ENCODE results near the gene ARFGAP2. TPM values are rescaled to one million over a fixed set of nuclear protein-coding genes. Genes with fewer than 3 reads are reported as not detected.
A peak's percentile ranks its signal among the peaks of the same experiment; 100 is the strongest.

Gene ARFGAP2
- total and polyA plus RNA-seq, 9 of the 15 experiments (the other 6 are each of a cell fraction or from before 2014, with no cell fraction given) = 29.1 to 140 (median 90.1) TPM

GRCh38 chr11:47165253-47165840 is 11.3 kb downstream of the ARFGAP2 start:
- TF ChIP-seq POLR2G (IDR thresholded peaks at IDR 0.05; ENCODE audit: low read depth, low read length) = peak; percentile 53
- TF ChIP-seq DPF2 (IDR thresholded peaks at IDR 0.05) = no peak
- peak; percentile 44 for TF ChIP-seq RBFOX2 (IDR thresholded peaks at IDR 0.05; ENCODE audit: low read depth, low read length)
- BruUV-seq (replicated peaks) = no TSS peak
- Histone ChIP-seq H3K9ac (ENCODE audit: insufficient read depth in 1 of 2, low read depth in 2 of 2, low read length in 2 of 2) (no peak overlapping the region), H4K20me1 (replicated peaks; ENCODE audit: control insufficient read depth, insufficient read depth, low read length) (peaks cover 17% of the 10 kb centered on the region), H3K9me1 (ENCODE audit: control insufficient read depth, insufficient read depth, low read length) (peaks cover 2% of the 10 kb centered on the region), H3K27ac (ENCODE audit: extremely low read depth, low read depth, low read length) (no peak overlapping the region), H3K9me3 (replicated peaks; ENCODE audit: control insufficient read depth, insufficient read depth, low read depth, low read length) (no peaks in the 10 kb centered on the region), H3K27me3 (ENCODE audit: control insufficient read depth in 2 of 2, insufficient read depth in 2 of 2, low read length in 2 of 2) (no peaks in the 10 kb centered on the region), H2AFZ (ENCODE audit: low read depth, low read length) (no peak overlapping the region), H3K4me3 (no peak overlapping the region), H3K4me2 (ENCODE audit: insufficient read depth, low read length) (no peak overlapping the region), H3K4me1 (replicated peaks in 1 of 2; ENCODE audit: control insufficient read depth in 2 of 2, insufficient read depth in 2 of 2, low read length in 2 of 2) (peaks cover 0 to 16% of the 10 kb centered on the region in 2 experiments; a peak in 2 of 5 replicates), H3K36me3 (ENCODE audit: control insufficient read depth, insufficient read depth, low read length) (peaks cover 71% of the 10 kb centered on the region), H3K79me2 (ENCODE audit: control insufficient read depth, insufficient read depth, low read length) (peaks cover 2% of the 10 kb centered on the region; the same call in 2 of the 3 replicates)
- in situ Hi-C loops (cut with MboI) (no loop called here), intact Hi-C loops (cut with micrococcal nuclease) (no loop called here)
- FAIRE-seq = no peak
- no peak for DNase-seq (ENCODE audit: extremely low read depth in 1 of 4, low spot score in 3 of 4)
- ChIA-PET POLR2A (interaction anchor here (0.6 to 1.1 kb wide), 7 partner anchors 9 to 1979 kb away, joined by 3 to 6 read pairs (median 3); no protein-coding TSS in a partner anchor), CTCF (ENCODE audit: low intra/inter-chr PET ratio) (no interaction called here)
- no peak for ATAC-seq
- WGBS (ENCODE audit: insufficient coverage, low coverage, missing lambda C conversion rate) = 89% methylated on average over 12 of the region's 16 CpGs

GRCh38 chr11:47164321-47164720 is 12.4 kb downstream of the ARFGAP2 start:
- peaks cover 63% of the 10 kb centered on the region for H3K36me3 ChIP-seq (ENCODE audit: control insufficient read depth, insufficient read depth, low read length)
- H4K20me1 ChIP-seq (replicated peaks; ENCODE audit: control insufficient read depth, insufficient read depth, low read length) = peaks cover 17% of the 10 kb centered on the region
- in situ Hi-C loops (cut with MboI) (loop anchor here (5.0 kb wide), 1 partner anchor 277 kb away; no protein-coding TSS in a partner anchor), intact Hi-C loops (cut with micrococcal nuclease) (no loop called here)
- H3K27me3 ChIP-seq (ENCODE audit: control insufficient read depth in 2 of 2, insufficient read depth in 2 of 2, low read length in 2 of 2) = no peaks in the 10 kb centered on the region
- no peak overlapping the region for H3K27ac ChIP-seq (ENCODE audit: extremely low read depth, low read depth, low read length)
- peaks cover 2% of the 10 kb centered on the region for H3K9me1 ChIP-seq (ENCODE audit: control insufficient read depth, insufficient read depth, low read length)
- H3K4me2 ChIP-seq (ENCODE audit: insufficient read depth, low read length) = no peak overlapping the region
- no peak for TF ChIP-seq KLF13 (tag; IDR thresholded peaks at IDR 0.05; ENCODE audit: borderline replicate concordance, low read depth)
- 0 out of 2 replicates have a peak, but pooled peaks have one; percentile 8 for TF ChIP-seq POLR2AphosphoS5 (IDR thresholded peaks at IDR 0.05; ENCODE audit: control insufficient read depth, insufficient read depth, low read depth, low read length)
- 0 out of 2 replicates have a peak, but pooled peaks have one; percentile 2 for TF ChIP-seq RBFOX2 (IDR thresholded peaks at IDR 0.05; ENCODE audit: low read depth, low read length)
- no peak for TF ChIP-seq ZNF609 (CRISPR knock-in tag; IDR thresholded peaks at IDR 0.05; ENCODE audit: borderline replicate concordance)
- TF ChIP-seq POLR2G (IDR thresholded peaks at IDR 0.05; ENCODE audit: low read depth, low read length) = peak; percentile 33; the same call in 1 of the 2 replicates
- ATAC-seq (no peak), DNase-seq (ENCODE audit: extremely low read depth in 1 of 4, low spot score in 3 of 4) (no peak), FAIRE-seq (no peak)
- 96% methylated on average over 3 of the region's 4 CpGs for WGBS (ENCODE audit: insufficient coverage, low coverage, missing lambda C conversion rate)
- no peak overlapping the region for H3K4me3 ChIP-seq
- peaks cover 0 to 16% of the 10 kb centered on the region in 2 experiments; a peak in 2 of 5 replicates for H3K4me1 ChIP-seq (replicated peaks in 1 of 2; ENCODE audit: control insufficient read depth in 2 of 2, insufficient read depth in 2 of 2, low read length in 2 of 2)
- H3K79me2 ChIP-seq (ENCODE audit: control insufficient read depth, insufficient read depth, low read length) = peaks cover 2% of the 10 kb centered on the region; the same call in 2 of the 3 replicates
- no peak overlapping the region for H2AFZ ChIP-seq (ENCODE audit: low read depth, low read length)
- no peak overlapping the region; a peak in 1 of 4 replicates for H3K9ac ChIP-seq (ENCODE audit: insufficient read depth in 1 of 2, low read depth in 2 of 2, low read length in 2 of 2)
- CTCF ChIA-PET (ENCODE audit: low intra/inter-chr PET ratio) = no interaction called here
- no TSS peak for BruUV-seq (replicated peaks)
- POLR2A ChIA-PET = interaction anchor here (0.5 to 3.1 kb wide), 4 partner anchors 11 to 763 kb away, joined by 3 to 9 read pairs (median 3); no protein-coding TSS in a partner anchor
- H3K9me3 ChIP-seq (replicated peaks; ENCODE audit: control insufficient read depth, insufficient read depth, low read depth, low read length) = no peaks in the 10 kb centered on the region
